Keratinocyte (primary cell): ENCODE results near the gene PIK3CA.

Experiments
- CTCF ChIP-seq, 3 experiments: IDR thresholded peaks in 1 of 3; conservative IDR thresholded peaks in 1 of 3; optimal IDR thresholded peaks in 1 of 3; 2 replicates in 2 of 3; 3 replicates in 1 of 3; pipeline versions ENCODE3 to v1.5.1; 2011; ENCODE audit warnings: low read length in 3 of 3, mild to moderate bottlenecking in 3 of 3, moderate library complexity in 2 of 3, control low read depth in 1 of 3, inconsistent platforms in 1 of 3; ENCODE audit not compliant: insufficient read depth in 2 of 3; ENCODE audit errors: extremely low read depth in 1 of 3
- EZH2 ChIP-seq: IDR thresholded peaks from one replicate; pipeline ENCODE4 v1.6.1; 2012; ENCODE audit warnings: inconsistent platforms, mild to moderate bottlenecking, low read length, moderate library complexity

GRCh38 chr3:179100652-179101051 is 47.5 kb upstream of the PIK3CA start:
- TF ChIP-seq CTCF (optimal IDR thresholded peaks at IDR 0.05 in 1 of 3, IDR thresholded peaks at IDR 0.05 in 1 of 3, conservative IDR thresholded peaks at IDR 0.05 in 1 of 3; ENCODE audit: extremely low read depth in 1 of 3, insufficient read depth in 2 of 3, low read length in 3 of 3) (no peak), EZH2 (no peak)
